Heart right ventricle (tissue), 16 donors: ENCODE data around the gene PTPN2. TPM values are rescaled to one million over a fixed set of nuclear protein-coding genes. Genes with fewer than 3 reads are reported as not detected.

ENCODE experiments used
- ATAC-seq, 8 donors: fragments of 200-7000 bp; cut with Tn5 transposase; one replicate each; pipeline ENCODE4 v1.9.1; 2020; ENCODE audit warnings: mild to moderate bottlenecking in 8 of 8, moderate library complexity in 8 of 8, moderate number of reproducible peaks in 1 of 8
- DNase-seq, 2 donors: peaks; one replicate each; pipeline ENCODE4 v3.0.0-alpha.2; 2020
- H3K27ac ChIP-seq, 10 donors: fragments of 200-600 bp; sonication (generic) in 2 of 10; one replicate each; pipeline versions ENCODE4 v1.5.0 to v1.8.0; 2020 to 2022; ENCODE audit warnings: mild to moderate bottlenecking in 3 of 10
- H3K27me3 ChIP-seq, 7 donors: fragments of 200-600 bp; one replicate each; pipeline ENCODE4 v1.8.0; 2021 to 2022; ENCODE audit warnings: mild to moderate bottlenecking in 2 of 7
- H3K36me3 ChIP-seq, 9 donors: fragments of 200-600 bp; sonication (generic) in 1 of 9; one replicate each; pipeline versions ENCODE4 v1.5.0 to v1.8.0; 2020 to 2022; ENCODE audit warnings: mild to moderate bottlenecking in 2 of 9
- H3K4me1 ChIP-seq, 9 donors: fragments of 200-600 bp; sonication (generic) in 1 of 9; one replicate each; pipeline versions ENCODE4 v1.5.0 to v1.8.0; 2020 to 2022; ENCODE audit warnings: mild to moderate bottlenecking in 4 of 9
- H3K4me3 ChIP-seq, 10 donors: fragments of 200-600 bp; sonication (generic) in 2 of 10; one replicate each; pipeline versions ENCODE4 v1.5.0 to v1.8.0; 2020 to 2022; ENCODE audit warnings: mild to moderate bottlenecking in 7 of 10, moderate library complexity in 2 of 10
- H3K9me3 ChIP-seq, 11 donors: fragments of 200-600 bp in 10 of 11; sonication (generic) in 2 of 11; one replicate each; pipeline versions ENCODE4 v1.5.0 to v1.8.0; 2013 to 2022; ENCODE audit warnings: mild to moderate bottlenecking in 2 of 11, control low read depth in 1 of 11, moderate library complexity in 1 of 11
- CTCF ChIP-seq, 9 donors: fragments of 200-600 bp; sonication (generic) in 2 of 9; IDR thresholded peaks; one replicate each; pipeline versions ENCODE4 v1.5.0 to v1.8.0; 2021 to 2022; ENCODE audit warnings: antibody characterized with exemption in 9 of 9, mild to moderate bottlenecking in 5 of 9, moderate library complexity in 1 of 9
- whole genome bisulfite sequencing, 2 donors: extraction: QIAGEN DNeasy Blood & Tissue Kit; methylation state at CpG; one replicate each; pipeline ENCODE4 v1.1.7; 2013; ENCODE audit warnings: inconsistent platforms in 1 of 2; 5-methylcytosine and 5-hydroxymethylcytosine counted together
- intact Hi-C, 10 donors: fragments of 100-400 bp; cut with DNase I; formaldehyde crosslinking; loops; one replicate each; pipeline versions ENCODE4 v1.11.1 to v1.14.2; 2022
- polyA plus RNA-seq, 2 donors: library from polyadenylated mRNA; stranded (reverse); fragments of 200-250 nt; gene quantifications; one replicate each; pipeline ENCODE4 v1.2.3, GENCODE V29; 2013
- total RNA-seq, 10 donors: library from RNA; stranded (reverse); fragmentation: NEBNext Ultra II Directional in 3 of 10; extraction: Animal tissue kit (Norgen Biotek cat#: 25700) in 3 of 10; gene quantifications; one replicate each; pipeline versions ENCODE4 v1.2.1 to v1.2.4, GENCODE V29; 2021 to 2023
- donor health status: Arrhythmogenic right ventricular cardiomyopathy.
- donor health status: ischemic (EF 13 %, LVEDD 7.1; RV severe dilation, severe dysfunction).
- donor health status: healthy with polysubstance abuse.
- donor health status: DM: no; HTN: yes; CAD: no.
- donor health status: DM: no; HTN: no; CAD: no.
- donor health status: ischemic (EF 25% LVEDD 6.9; RV normal size, moderate dysfunction).
- donor health status: ischemic (EF 25% LVEDD 5.7; RV mildly dilated, moderate dysfunction).
- donor health status: healthy.
- donor health status: DM: yes; HTN: yes; CAD: no.
- donor health status: Ischemic cardiomyopathy.
- donor health status: ischemic (EF 35%, LVEDD 5.7; RV mildly dilated, moderate dysfunction).
- donor health status: nonischemic (EF 11% LVEDD 7.7; RV severe dilation, severe dysfunction).
- donor health status: DM: yes; HTN: yes; CAD: no.
- donor health status: PGD.
- donor health status: ischemic (EF 29% LVEDD 5.4; RV normal size, mild dysfunction).
- donor health status: nonischemic (EF 23%, LVEDD 6.1; RV moderate dilation, normal function).

The PTPN2 gene
- total and polyA plus RNA-seq, 12 donors, result 10.5 to 19.5 (median 13.5) TPM

GRCh38 chr18:12774982-12775381 lies 109.1 kb downstream of the PTPN2 start:
- Histone ChIP-seq H3K9me3 (no peaks in the 10 kb centered on the region), H3K4me3 (no peak overlapping the region), H3K27me3 (no peaks in the 10 kb centered on the region), H3K27ac (no peak overlapping the region), H3K36me3 (no peaks in the 10 kb centered on the region), H3K4me1 (no peaks in the 10 kb centered on the region)
- ATAC-seq (no peak), DNase-seq (no peak)
- intact Hi-C loops, result no loop called here
- no peak for TF ChIP-seq CTCF (IDR thresholded peaks at IDR 0.05)
- WGBS, 2 donors, result 76 to 83% methylated on average over 9 of the region's 9 CpGs

- H3K9me3 ChIP-seq, result no peaks in the 10 kb centered on the region
- no peak for ATAC-seq
- no peak overlapping the region for H3K4me3 ChIP-seq
- H3K27ac ChIP-seq, result no peak overlapping the region
- TF ChIP-seq CTCF (IDR thresholded peaks at IDR 0.05), result no peak
- H3K4me1 ChIP-seq, result no peaks in the 10 kb centered on the region
- 86 to 92% methylated on average over 5 of the region's 5 CpGs for WGBS, 2 donors
- DNase-seq, result no peak
- H3K27me3 ChIP-seq, result no peaks in the 10 kb centered on the region
- intact Hi-C loops, result no loop called here
- no peaks in the 10 kb centered on the region for H3K36me3 ChIP-seq
Measured at GRCh38 chr18:12773369-12773768, 110.7 kb downstream of the PTPN2 start.

- Histone ChIP-seq H3K4me1 (no peaks in the 10 kb centered on the region), H3K27ac (no peak overlapping the region), H3K4me3 (no peak overlapping the region), H3K36me3 (no peaks in the 10 kb centered on the region), H3K9me3 (no peaks in the 10 kb centered on the region), H3K27me3 (peaks cover 0 to 4% (median 0%) of the 10 kb centered on the region in 7 donors)
- TF ChIP-seq CTCF (IDR thresholded peaks at IDR 0.05), result no peak
- 78 to 79% methylated on average over 6 of the region's 6 CpGs for WGBS, 2 donors
- ATAC-seq (no peak), DNase-seq (no peak)
- intact Hi-C loops, result no loop called here
Measured at GRCh38 chr18:12772111-12772510, 111.9 kb downstream of the PTPN2 start.

- H3K36me3 ChIP-seq, result no peaks in the 10 kb centered on the region
- peaks cover 0 to 4% (median 0%) of the 10 kb centered on the region in 7 donors for H3K27me3 ChIP-seq
- no peaks in the 10 kb centered on the region for H3K4me1 ChIP-seq
- no peak overlapping the region for H3K27ac ChIP-seq
- H3K9me3 ChIP-seq, result no peaks in the 10 kb centered on the region
- DNase-seq (no peak), ATAC-seq (no peak)
- intact Hi-C loops, result no loop called here
- 90 to 92% methylated on average over 15 of the region's 15 CpGs for WGBS, 2 donors
- no peak overlapping the region for H3K4me3 ChIP-seq
- TF ChIP-seq CTCF (IDR thresholded peaks at IDR 0.05), result no peak
Measured at GRCh38 chr18:12770469-12771219, 113.4 kb downstream of the PTPN2 start.
